Astrocyte of the spinal cord (primary cell): Measurements from ENCODE around the gene CACNA1D.

Source experiments
- DNase-seq: peaks from one replicate; pipeline ENCODE4 v3.0.0; 2011; ENCODE audit warnings: low read depth, low spot score
- H3K4me3 ChIP-seq: 2 replicates; pipeline ENCODE4 v1.5.1; 2011; ENCODE audit warnings: low read depth, mild to moderate bottlenecking, low read length, moderate library complexity
- CTCF ChIP-seq: IDR thresholded peaks from 2 replicates; pipeline ENCODE4 v1.5.1; 2012; ENCODE audit warnings: low read depth, mild to moderate bottlenecking, low read length, inconsistent platforms
- in situ Hi-C: cut with HindIII; loops from 2 replicates; pipeline ENCODE4 v1.10.0; 2017; ENCODE audit warnings: low sequenced_read_pairs

CACNA1D gene

GRCh38 chr3:53597136-53597915 is 102.9 kb downstream of the CACNA1D start:
- no peak for TF ChIP-seq CTCF
- no peak for DNase-seq
- no peak overlapping the region for H3K4me3 ChIP-seq
- in situ Hi-C loops, result no loop called here

GRCh38 chr3:53599771-53600170 is 105.4 kb downstream of the CACNA1D start:
- in situ Hi-C loops, result no loop called here
- H3K4me3 ChIP-seq, result no peak overlapping the region
- no peak for DNase-seq
- TF ChIP-seq CTCF, result no peak

GRCh38 chr3:53602866-53603265 is 108.5 kb downstream of the CACNA1D start:
- in situ Hi-C loops, result no loop called here
- no peak overlapping the region for H3K4me3 ChIP-seq
- TF ChIP-seq CTCF, result no peak
- no peak for DNase-seq

GRCh38 chr3:53604232-53604631 is 109.8 kb downstream of the CACNA1D start:
- TF ChIP-seq CTCF, result no peak
- no peak overlapping the region for H3K4me3 ChIP-seq
- no peak for DNase-seq
- in situ Hi-C loops, result no loop called here

GRCh38 chr3:53606793-53607192 is 112.4 kb downstream of the CACNA1D start:
- in situ Hi-C loops, result no loop called here
- TF ChIP-seq CTCF, result no peak
- DNase-seq, result no peak

GRCh38 chr3:53612508-53612907 is 118.1 kb downstream of the CACNA1D start:
- in situ Hi-C loops, result no loop called here
- TF ChIP-seq CTCF, result no peak
- DNase-seq, result no peak
- H3K4me3 ChIP-seq, result no peak overlapping the region

More at GRCh38 chr3:53606793-53607192, 112.4 kb downstream of the CACNA1D start:
- no peak overlapping the region for H3K4me3 ChIP-seq
